BE2C (cell line): ENCODE results near the gene SLC22A3.

Source experiments
- DNase-seq: peaks from one replicate; pipeline ENCODE4 v3.0.0-alpha.2; 2020
- H3K27me3 ChIP-seq: fragments of 250-450 bp; sonication (Bioruptor Pico); 2 replicates; pipeline ENCODE4 v1.5.1; 2020; ENCODE audit warnings: mild to moderate bottlenecking
- H3K36me3 ChIP-seq: fragments of 250-450 bp; sonication (Bioruptor Pico); 2 replicates; pipeline ENCODE4 v1.5.1; 2020; ENCODE audit warnings: mild to moderate bottlenecking
- H3K4me1 ChIP-seq: fragments of 250-450 bp; sonication (Bioruptor Pico); 2 replicates; pipeline ENCODE4 v1.5.1; 2020
- H3K4me3 ChIP-seq: 2 replicates; pipeline ENCODE4 v1.5.1; 2011; ENCODE audit warnings: low read depth, low read length
- H3K9me3 ChIP-seq: fragments of 250-450 bp; sonication (Bioruptor Pico); 2 replicates; pipeline ENCODE4 v1.5.1; 2020
- TF ChIP-seq, protein P1 (sequence below): IDR thresholded peaks from 2 replicates; pipeline ENCODE4 v1.5.1; 2012; ENCODE audit warnings: mild to moderate bottlenecking, low read depth, low read length

The SLC22A3 gene

DNA sequence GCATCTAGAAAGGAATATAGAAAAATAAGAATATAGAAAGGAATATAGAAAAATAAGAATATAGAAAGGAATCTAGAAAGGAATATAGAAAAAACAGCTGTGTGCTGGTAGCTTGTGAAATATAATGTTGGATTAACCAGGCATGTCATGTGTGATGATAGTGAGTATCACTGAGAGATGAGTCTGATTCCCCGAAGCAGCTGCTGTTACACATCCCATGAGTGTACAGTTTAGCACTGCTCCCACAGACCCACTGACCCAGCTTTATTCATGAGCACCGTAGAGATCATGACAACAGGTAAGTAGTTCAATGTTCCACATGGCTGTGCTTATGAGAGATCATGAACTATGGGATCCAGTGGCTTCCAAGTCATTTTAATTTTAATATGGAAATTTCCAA lies 64.8 kb downstream of the SLC22A3 start:
- Histone ChIP-seq H3K27me3 (no peaks in the 10 kb centered on the region), H3K36me3 (no peaks in the 10 kb centered on the region), H3K4me1 (no peaks in the 10 kb centered on the region), H3K9me3 (no peaks in the 10 kb centered on the region), H3K4me3 (no peak overlapping the region)
- TF ChIP-seq, protein P1, sequence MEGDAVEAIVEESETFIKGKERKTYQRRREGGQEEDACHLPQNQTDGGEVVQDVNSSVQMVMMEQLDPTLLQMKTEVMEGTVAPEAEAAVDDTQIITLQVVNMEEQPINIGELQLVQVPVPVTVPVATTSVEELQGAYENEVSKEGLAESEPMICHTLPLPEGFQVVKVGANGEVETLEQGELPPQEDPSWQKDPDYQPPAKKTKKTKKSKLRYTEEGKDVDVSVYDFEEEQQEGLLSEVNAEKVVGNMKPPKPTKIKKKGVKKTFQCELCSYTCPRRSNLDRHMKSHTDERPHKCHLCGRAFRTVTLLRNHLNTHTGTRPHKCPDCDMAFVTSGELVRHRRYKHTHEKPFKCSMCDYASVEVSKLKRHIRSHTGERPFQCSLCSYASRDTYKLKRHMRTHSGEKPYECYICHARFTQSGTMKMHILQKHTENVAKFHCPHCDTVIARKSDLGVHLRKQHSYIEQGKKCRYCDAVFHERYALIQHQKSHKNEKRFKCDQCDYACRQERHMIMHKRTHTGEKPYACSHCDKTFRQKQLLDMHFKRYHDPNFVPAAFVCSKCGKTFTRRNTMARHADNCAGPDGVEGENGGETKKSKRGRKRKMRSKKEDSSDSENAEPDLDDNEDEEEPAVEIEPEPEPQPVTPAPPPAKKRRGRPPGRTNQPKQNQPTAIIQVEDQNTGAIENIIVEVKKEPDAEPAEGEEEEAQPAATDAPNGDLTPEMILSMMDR, result no peak
- no peak for DNase-seq

GRCh38 chr6:160417146-160417545 lies 69.0 kb downstream of the SLC22A3 start:
- no peaks in the 10 kb centered on the region for H3K27me3 ChIP-seq
- no peaks in the 10 kb centered on the region for H3K9me3 ChIP-seq
- TF ChIP-seq, protein P1, result no peak
- no peak for DNase-seq
- H3K4me1 ChIP-seq, result no peaks in the 10 kb centered on the region
- H3K36me3 ChIP-seq, result no peaks in the 10 kb centered on the region
- H3K4me3 ChIP-seq, result no peak overlapping the region

DNA sequence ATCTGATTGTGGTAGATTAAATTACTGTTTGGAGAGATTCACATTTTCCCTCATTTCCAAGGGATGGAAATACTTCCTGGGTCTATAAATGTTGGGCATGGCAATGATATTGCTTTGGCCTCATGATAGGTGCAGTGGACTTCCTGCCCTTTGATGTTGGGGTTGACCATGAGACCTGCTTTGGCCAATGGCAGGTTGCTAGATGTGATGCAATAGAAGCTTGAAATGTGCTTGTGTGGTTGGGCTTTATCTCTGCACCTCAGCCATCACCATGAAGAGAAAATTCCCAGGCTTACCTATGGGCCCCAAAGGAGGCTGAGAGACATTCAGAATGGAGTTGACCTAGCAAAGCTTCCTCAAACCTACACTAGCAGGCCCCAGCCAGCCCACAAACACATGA lies 69.4 kb downstream of the SLC22A3 start:
- no peaks in the 10 kb centered on the region for H3K27me3 ChIP-seq
- H3K9me3 ChIP-seq, result no peaks in the 10 kb centered on the region
- no peaks in the 10 kb centered on the region for H3K4me1 ChIP-seq
- TF ChIP-seq, protein P1, result no peak
- H3K36me3 ChIP-seq, result no peaks in the 10 kb centered on the region
- H3K4me3 ChIP-seq, result no peak overlapping the region
- no peak for DNase-seq

DNA sequence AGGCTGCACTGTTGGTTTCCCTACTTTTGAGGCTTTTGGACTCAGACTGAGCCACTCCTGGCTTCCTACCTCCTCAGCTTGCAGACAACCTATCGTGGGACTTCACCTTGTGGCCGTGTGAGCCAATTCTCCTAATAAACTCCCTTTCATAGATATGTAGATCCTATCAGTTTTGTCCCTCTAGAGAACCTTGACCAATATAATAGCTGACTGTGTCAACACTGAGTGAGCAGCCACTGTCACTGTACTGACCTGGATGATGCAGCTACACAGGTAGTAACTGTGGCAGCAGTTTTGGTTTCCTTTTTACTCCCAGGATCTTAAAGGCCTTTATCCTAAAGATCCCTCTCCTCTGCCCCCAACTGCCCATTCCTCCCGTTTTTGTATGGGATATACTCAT lies 70.2 kb downstream of the SLC22A3 start:
- Histone ChIP-seq H3K4me3 (no peak overlapping the region), H3K36me3 (no peaks in the 10 kb centered on the region), H3K9me3 (no peaks in the 10 kb centered on the region), H3K4me1 (no peaks in the 10 kb centered on the region), H3K27me3 (no peaks in the 10 kb centered on the region)
- TF ChIP-seq, protein P1, result no peak
- no peak for DNase-seq

- no peaks in the 10 kb centered on the region for H3K36me3 ChIP-seq
- DNase-seq, result no peak
- H3K27me3 ChIP-seq, result no peaks in the 10 kb centered on the region
- TF ChIP-seq, protein P1, result no peak
- no peak overlapping the region for H3K4me3 ChIP-seq
- H3K4me1 ChIP-seq, result no peaks in the 10 kb centered on the region
- H3K9me3 ChIP-seq, result no peaks in the 10 kb centered on the region
These were observed 71.3 kb downstream of the SLC22A3 start for GRCh38 chr6:160419488-160419887.

GRCh38 chr6:160420253-160420968 lies 72.2 kb downstream of the SLC22A3 start:
- Histone ChIP-seq H3K4me1 (no peaks in the 10 kb centered on the region), H3K36me3 (no peaks in the 10 kb centered on the region), H3K27me3 (no peaks in the 10 kb centered on the region), H3K4me3 (no peak overlapping the region), H3K9me3 (no peaks in the 10 kb centered on the region)
- TF ChIP-seq, protein P1, result no peak
- DNase-seq, result no peak
